H1 (cell line): ENCODE results near the gene IGF1.

Source experiments
- BACH1 ChIP-seq: IDR thresholded peaks from 2 replicates; pipeline ENCODE4 v1.6.1; 2012; ENCODE audit warnings: low read length, improper control_type of control experiment
- FOSL1 ChIP-seq: IDR thresholded peaks from 2 replicates; pipeline ENCODE4 v1.6.1; 2011; ENCODE audit warnings: mild to moderate bottlenecking, low read depth, low read length, moderate library complexity; ENCODE audit not compliant: insufficient read depth
- POU5F1 ChIP-seq: IDR thresholded peaks from 2 replicates; pipeline ENCODE4 v1.6.1; 2011; ENCODE audit warnings: low read depth, mild to moderate bottlenecking, low read length, moderate library complexity
- ZNF274 ChIP-seq: IDR thresholded peaks from 2 replicates; pipeline ENCODE4 v1.7.0; 2012; ENCODE audit warnings: low read length, borderline replicate concordance; ENCODE audit errors: extremely low read depth
- TF ChIP-seq, protein P1 (sequence below), 3 experiments: IDR thresholded peaks; 1 replicate in 2 of 3; 2 replicates in 1 of 3; pipeline versions ENCODE4 v1.5.1 to v1.6.1; 2011; ENCODE audit warnings: low read length in 3 of 3, mild to moderate bottlenecking in 3 of 3, inconsistent platforms in 2 of 3, low read depth in 1 of 3, moderate library complexity in 1 of 3; ENCODE audit not compliant: insufficient read depth in 1 of 3; ENCODE audit errors: control extremely low read depth in 1 of 3
- TF ChIP-seq, protein P2 (sequence below): IDR thresholded peaks from 2 replicates; pipeline ENCODE4 v1.6.1; 2012; ENCODE audit warnings: inconsistent platforms

- TF ChIP-seq, protein P1, sequence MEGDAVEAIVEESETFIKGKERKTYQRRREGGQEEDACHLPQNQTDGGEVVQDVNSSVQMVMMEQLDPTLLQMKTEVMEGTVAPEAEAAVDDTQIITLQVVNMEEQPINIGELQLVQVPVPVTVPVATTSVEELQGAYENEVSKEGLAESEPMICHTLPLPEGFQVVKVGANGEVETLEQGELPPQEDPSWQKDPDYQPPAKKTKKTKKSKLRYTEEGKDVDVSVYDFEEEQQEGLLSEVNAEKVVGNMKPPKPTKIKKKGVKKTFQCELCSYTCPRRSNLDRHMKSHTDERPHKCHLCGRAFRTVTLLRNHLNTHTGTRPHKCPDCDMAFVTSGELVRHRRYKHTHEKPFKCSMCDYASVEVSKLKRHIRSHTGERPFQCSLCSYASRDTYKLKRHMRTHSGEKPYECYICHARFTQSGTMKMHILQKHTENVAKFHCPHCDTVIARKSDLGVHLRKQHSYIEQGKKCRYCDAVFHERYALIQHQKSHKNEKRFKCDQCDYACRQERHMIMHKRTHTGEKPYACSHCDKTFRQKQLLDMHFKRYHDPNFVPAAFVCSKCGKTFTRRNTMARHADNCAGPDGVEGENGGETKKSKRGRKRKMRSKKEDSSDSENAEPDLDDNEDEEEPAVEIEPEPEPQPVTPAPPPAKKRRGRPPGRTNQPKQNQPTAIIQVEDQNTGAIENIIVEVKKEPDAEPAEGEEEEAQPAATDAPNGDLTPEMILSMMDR (IDR thresholded peaks at IDR 0.05; ENCODE audit: control extremely low read depth in 1 of 3, insufficient read depth in 1 of 3, low read depth in 1 of 3, low read length in 3 of 3): no peak
- TF ChIP-seq FOSL1 (no peak), BACH1 (no peak), POU5F1 (no peak), ZNF274 (no peak)
- TF ChIP-seq, protein P2, sequence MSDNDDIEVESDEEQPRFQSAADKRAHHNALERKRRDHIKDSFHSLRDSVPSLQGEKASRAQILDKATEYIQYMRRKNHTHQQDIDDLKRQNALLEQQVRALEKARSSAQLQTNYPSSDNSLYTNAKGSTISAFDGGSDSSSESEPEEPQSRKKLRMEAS: no peak
Measured at GRCh38 chr12:102470945-102471344, 9.4 kb downstream of the IGF1 start.
